Fibroblast of peridontal ligament (primary cell): Measurements from ENCODE around the gene HOXD12.

ENCODE experiments used
- DNase-seq: peaks from one replicate; pipeline ENCODE4 v3.0.0-alpha.2; 2010; ENCODE audit errors: extremely low read depth

HOXD12 gene

DNA sequence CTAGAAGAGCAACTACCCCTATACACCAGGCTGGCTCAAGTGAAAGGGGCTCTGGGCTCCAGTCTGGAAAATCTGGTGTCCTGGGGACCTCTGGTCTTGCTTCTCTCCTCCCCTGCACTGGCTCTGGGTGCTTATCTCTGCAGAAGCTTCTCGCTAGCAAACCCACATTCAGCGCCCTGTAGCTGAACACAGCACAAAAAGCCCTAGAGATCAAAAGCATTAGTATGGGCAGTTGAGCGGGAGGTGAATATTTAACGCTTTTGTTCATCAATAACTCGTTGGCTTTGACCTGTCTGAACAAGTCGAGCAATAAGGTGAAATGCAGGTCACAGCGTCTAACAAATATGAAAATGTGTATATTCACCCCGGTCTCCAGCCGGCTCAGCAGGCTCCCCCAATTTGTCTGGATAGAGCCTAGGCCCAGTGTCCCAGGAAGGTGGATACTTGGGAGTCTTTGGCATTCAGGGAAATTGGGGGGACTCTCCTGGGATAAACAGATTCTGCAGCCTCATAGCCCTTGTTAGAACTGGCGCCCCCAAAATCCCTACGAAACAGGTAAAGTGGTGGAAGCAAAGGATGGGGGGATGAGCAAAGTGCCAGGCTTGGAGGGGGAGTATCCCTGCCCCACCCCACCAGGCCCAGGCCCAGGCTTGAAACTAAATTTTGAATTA is 49.3 kb downstream of the HOXD12 start:
- no peak for DNase-seq

DNA sequence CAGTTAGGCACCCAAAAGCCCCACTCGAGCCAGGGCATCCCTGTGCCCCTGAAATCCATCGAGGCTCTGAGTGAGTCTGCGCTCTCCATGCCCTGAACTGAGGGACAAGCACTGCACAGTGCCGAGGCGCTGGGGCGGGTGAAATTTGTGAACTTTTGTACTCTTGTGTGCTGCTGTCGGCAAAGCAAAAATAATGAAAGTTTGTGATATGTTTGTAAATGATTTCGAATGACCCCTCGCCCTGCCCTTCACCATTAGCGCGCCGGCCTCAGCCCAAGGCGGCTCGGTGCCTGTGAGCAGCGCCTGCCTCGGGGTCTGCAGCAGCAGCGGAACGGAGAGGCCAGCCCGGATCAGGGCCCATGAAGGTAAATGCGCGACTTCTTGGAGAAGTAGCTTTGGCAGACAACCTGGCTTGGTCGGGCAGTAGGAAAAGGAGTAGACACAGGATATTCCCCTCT is 49.9 kb downstream of the HOXD12 start:
- no peak for DNase-seq

DNA sequence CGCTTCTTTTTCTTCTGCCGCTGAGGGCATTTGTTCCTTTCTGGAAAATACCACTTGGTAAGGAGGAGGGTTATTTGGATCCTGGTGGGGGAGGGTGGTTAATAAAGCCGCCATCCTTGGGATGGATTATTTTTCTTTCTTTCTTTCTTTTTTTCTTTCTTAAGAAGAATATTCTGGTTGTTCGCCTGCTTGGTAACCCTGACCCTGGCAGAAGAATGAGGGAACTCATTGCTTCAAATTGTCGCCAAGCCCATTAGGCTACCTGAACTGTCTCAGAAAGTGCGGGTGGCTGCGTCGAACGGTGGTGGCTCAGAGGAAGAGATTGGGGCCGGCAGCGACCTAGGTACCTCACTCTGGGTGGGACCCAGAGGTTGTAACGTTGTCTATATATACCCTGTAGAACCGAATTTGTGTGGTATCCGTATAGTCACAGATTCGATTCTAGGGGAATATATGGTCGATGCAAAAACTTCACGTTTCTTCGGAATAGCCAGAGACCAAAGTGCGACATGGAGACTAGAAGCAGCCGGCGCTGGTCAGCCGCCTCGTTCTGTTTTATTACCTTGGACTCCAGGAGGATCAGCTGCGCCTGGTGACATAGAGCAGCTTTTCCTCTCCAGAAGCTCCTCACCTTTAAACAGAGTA is 50.5 kb downstream of the HOXD12 start:
- DNase-seq: no peak

DNA sequence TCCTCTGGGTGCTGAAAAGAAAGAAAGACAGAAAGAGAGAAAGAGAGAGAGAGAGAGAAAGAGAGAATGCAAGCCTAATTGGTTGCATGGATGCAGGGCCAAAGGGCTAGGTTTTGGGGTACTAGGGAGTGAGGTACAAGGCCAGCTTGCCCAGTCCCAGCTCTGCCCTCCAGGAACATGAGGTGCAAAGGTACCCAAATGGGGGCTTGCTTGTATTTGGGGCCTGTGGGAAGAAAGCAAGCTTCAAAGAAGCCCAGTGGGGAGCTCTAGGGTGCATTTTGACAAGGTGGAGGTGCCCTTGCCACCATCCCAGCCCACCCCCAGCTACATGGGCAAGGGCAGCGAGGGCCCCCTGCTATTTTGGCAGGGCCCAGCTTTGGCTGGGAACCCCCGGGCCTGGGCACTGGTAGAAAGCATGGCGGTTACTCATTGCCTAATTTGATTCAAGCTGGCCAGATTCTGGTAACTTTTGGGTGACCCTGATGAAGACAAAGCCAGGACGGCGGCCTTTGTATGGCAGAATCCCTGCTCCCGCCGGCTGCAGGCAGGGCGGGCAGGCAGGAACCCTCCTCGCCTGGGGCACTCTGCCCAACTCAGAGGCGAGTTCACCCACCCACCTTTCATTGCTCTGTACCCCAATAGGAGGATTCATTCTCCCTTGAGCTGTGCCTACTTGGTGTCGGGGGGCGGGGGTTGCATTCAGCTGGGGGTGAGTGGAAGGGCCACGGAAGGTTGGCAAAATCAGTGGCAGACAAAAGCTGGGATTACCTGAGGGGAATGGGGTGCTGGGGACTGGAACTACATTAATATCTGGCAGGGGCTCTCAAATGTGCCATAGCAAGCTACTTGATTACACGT is 51.2 kb downstream of the HOXD12 start:
- DNase-seq: no peak

DNA sequence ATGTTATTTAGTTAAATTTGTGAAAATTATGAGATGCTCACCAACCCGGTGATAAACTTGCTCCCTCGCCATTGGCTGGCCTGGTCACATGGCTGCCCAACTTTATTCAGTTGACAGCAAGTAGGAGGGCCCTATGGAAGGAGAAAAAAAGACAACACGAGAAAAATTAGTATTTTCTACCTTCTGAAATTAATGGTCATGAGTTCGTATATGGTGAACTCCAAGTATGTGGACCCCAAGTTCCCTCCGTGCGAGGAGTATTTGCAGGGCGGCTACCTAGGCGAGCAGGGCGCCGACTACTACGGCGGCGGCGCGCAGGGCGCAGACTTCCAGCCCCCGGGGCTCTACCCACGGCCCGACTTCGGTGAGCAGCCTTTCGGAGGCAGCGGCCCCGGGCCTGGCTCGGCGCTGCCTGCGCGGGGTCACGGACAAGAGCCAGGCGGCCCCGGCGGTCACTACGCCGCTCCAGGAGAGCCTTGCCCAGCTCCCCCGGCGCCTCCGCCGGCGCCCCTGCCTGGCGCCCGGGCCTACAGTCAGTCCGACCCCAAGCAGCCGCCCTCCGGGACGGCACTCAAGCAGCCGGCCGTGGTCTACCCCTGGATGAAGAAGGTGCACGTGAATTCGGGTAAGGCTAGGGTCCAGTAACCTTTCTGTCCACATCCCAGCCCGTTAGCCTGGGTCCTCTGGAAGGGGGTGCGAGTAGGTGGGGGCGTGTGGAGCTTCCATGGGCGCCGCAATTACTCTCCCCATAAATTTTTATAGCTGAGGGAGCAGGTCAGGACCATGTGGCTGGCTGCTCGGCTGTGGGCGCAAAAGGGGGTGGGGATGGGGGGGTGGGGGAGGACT is 52.1 kb downstream of the HOXD12 start, which contains the start of gene HOXD4:
Gene HOXD4, plus strand, starts transcription at position 109 of the 846 bp plus-strand sequence. Its CDS starts 84 bp downstream, at position 193.
- DNase-seq: no peak
